ENCODE results near the gene GRID1. TPM values are rescaled to one million over a fixed set of nuclear protein-coding genes. Genes with fewer than 3 reads are reported as not detected.

Gene GRID1
- total RNA-seq, 1 donor from 2014 or later, result 0.22 TPM

GRCh38 chr10:86165666-86166065 lies 200.9 kb downstream of the GRID1 start:
- Mint-ChIP-seq H3K27me3 (peaks cover 2% of the 10 kb centered on the region), H3K9me3 (ENCODE audit: low read depth) (no peaks in the 10 kb centered on the region), H3K27ac (no peak overlapping the region), H3K36me3 (ENCODE audit: insufficient read depth) (no peaks in the 10 kb centered on the region), H3K4me3 (ENCODE audit: low read depth) (no peak overlapping the region), H3K4me1 (ENCODE audit: low read depth) (peaks cover 4% of the 10 kb centered on the region)
- no peak for TF ChIP-seq CTCF (IDR thresholded peaks at IDR 0.05; ENCODE audit: unreplicated experiment)
- DNase-seq (ENCODE audit: low spot score, unreplicated experiment), result no peak

GRCh38 chr10:86164960-86165630 lies 201.5 kb downstream of the GRID1 start:
- no peak for TF ChIP-seq CTCF (IDR thresholded peaks at IDR 0.05; ENCODE audit: unreplicated experiment)
- H3K4me3 Mint-ChIP-seq (ENCODE audit: low read depth), result no peak overlapping the region
- H3K36me3 Mint-ChIP-seq (ENCODE audit: insufficient read depth), result no peaks in the 10 kb centered on the region
- H3K27me3 Mint-ChIP-seq, result peaks cover 2% of the 10 kb centered on the region
- peaks cover 4% of the 10 kb centered on the region for H3K4me1 Mint-ChIP-seq (ENCODE audit: low read depth)
- DNase-seq (ENCODE audit: low spot score, unreplicated experiment), result no peak
- no peaks in the 10 kb centered on the region for H3K9me3 Mint-ChIP-seq (ENCODE audit: low read depth)
- H3K27ac Mint-ChIP-seq, result no peak overlapping the region

GRCh38 chr10:86164174-86164774 lies 202.3 kb downstream of the GRID1 start:
- Mint-ChIP-seq H3K9me3 (ENCODE audit: low read depth) (no peaks in the 10 kb centered on the region), H3K4me3 (ENCODE audit: low read depth) (no peak overlapping the region), H3K27me3 (peaks cover 2% of the 10 kb centered on the region), H3K36me3 (ENCODE audit: insufficient read depth) (no peaks in the 10 kb centered on the region), H3K27ac (no peak overlapping the region), H3K4me1 (ENCODE audit: low read depth) (peaks cover 4% of the 10 kb centered on the region)
- no peak for DNase-seq (ENCODE audit: low spot score, unreplicated experiment)
- no peak for TF ChIP-seq CTCF (IDR thresholded peaks at IDR 0.05; ENCODE audit: unreplicated experiment)

GRCh38 chr10:86163522-86164173 lies 202.9 kb downstream of the GRID1 start:
- no peak for DNase-seq (ENCODE audit: low spot score, unreplicated experiment)
- Mint-ChIP-seq H3K27me3 (peaks cover 2% of the 10 kb centered on the region), H3K4me3 (ENCODE audit: low read depth) (no peak overlapping the region), H3K36me3 (ENCODE audit: insufficient read depth) (no peaks in the 10 kb centered on the region), H3K4me1 (ENCODE audit: low read depth) (peaks cover 4% of the 10 kb centered on the region), H3K27ac (no peak overlapping the region), H3K9me3 (ENCODE audit: low read depth) (no peaks in the 10 kb centered on the region)
- TF ChIP-seq CTCF (IDR thresholded peaks at IDR 0.05; ENCODE audit: unreplicated experiment), result no peak

GRCh38 chr10:86162696-86163400 lies 203.7 kb downstream of the GRID1 start:
- TF ChIP-seq CTCF (IDR thresholded peaks at IDR 0.05; ENCODE audit: unreplicated experiment), result no peak
- H3K27me3 Mint-ChIP-seq, result peaks cover 2% of the 10 kb centered on the region
- H3K27ac Mint-ChIP-seq, result no peak overlapping the region
- DNase-seq (ENCODE audit: low spot score, unreplicated experiment), result no peak
- H3K9me3 Mint-ChIP-seq (ENCODE audit: low read depth), result no peaks in the 10 kb centered on the region
- no peaks in the 10 kb centered on the region for H3K36me3 Mint-ChIP-seq (ENCODE audit: insufficient read depth)
- H3K4me1 Mint-ChIP-seq (ENCODE audit: low read depth), result peaks cover 4% of the 10 kb centered on the region
- no peak overlapping the region for H3K4me3 Mint-ChIP-seq (ENCODE audit: low read depth)

Data from progenitor cell of endocrine pancreas (in vitro differentiated cells).